Progenitor cell of endocrine pancreas (in vitro differentiated cells): Measurements from ENCODE around the gene FAM181A. TPM values are rescaled to one million over a fixed set of nuclear protein-coding genes. Genes with fewer than 3 reads are reported as not detected.

ENCODE experiments used
- DNase-seq: peaks from one replicate; pipeline ENCODE4 v3.0.0; 2021; ENCODE audit warnings: low spot score; ENCODE audit not compliant: unreplicated experiment
- H3K27ac Mint-ChIP-seq: 2 replicates; pipeline ENCODE4 v1.8.0; 2021; ENCODE audit warnings: mild to moderate bottlenecking, moderate library complexity, mixed read lengths
- H3K27me3 Mint-ChIP-seq: 2 replicates; pipeline ENCODE4 v1.8.0; 2021; ENCODE audit warnings: mixed read lengths
- H3K36me3 Mint-ChIP-seq: 2 replicates; pipeline ENCODE4 v1.8.0; 2022; ENCODE audit warnings: mixed read lengths; ENCODE audit not compliant: insufficient read depth
- H3K4me1 Mint-ChIP-seq: 2 replicates; pipeline ENCODE4 v1.8.0; 2021; ENCODE audit warnings: low read depth, mixed read lengths
- H3K4me3 Mint-ChIP-seq: 2 replicates; pipeline ENCODE4 v1.8.0; 2021; ENCODE audit warnings: low read depth, mild to moderate bottlenecking, moderate library complexity, mixed read lengths
- H3K9me3 Mint-ChIP-seq: 2 replicates; pipeline ENCODE4 v1.8.0; 2021; ENCODE audit warnings: low read depth, mixed read lengths
- CTCF ChIP-seq: fragments of 200-600 bp; sonication (generic); IDR thresholded peaks from one replicate; pipeline ENCODE4 v1.5.0; 2021; ENCODE audit warnings: antibody characterized with exemption, mild to moderate bottlenecking; ENCODE audit not compliant: unreplicated experiment
- total RNA-seq: library from RNA; stranded (reverse); gene quantifications from 2 replicates; pipeline ENCODE4 v1.2.1, GENCODE V29; 2021

Gene FAM181A
- total RNA-seq, 1 donor from 2014 or later = not detected

GRCh38 chr14:93943930-93944329, 16.8 kb downstream of the FAM181A start:
- Mint-ChIP-seq H3K9me3 (no peaks in the 10 kb centered on the region), H3K27ac (no peak overlapping the region), H3K36me3 (no peaks in the 10 kb centered on the region), H3K4me3 (no peak overlapping the region), H3K27me3 (peaks cover 19% of the 10 kb centered on the region), H3K4me1 (peaks cover 6% of the 10 kb centered on the region)
- no peak for DNase-seq
- TF ChIP-seq CTCF = no peak

GRCh38 chr14:93944348-93945069, 17.4 kb downstream of the FAM181A start:
- no peaks in the 10 kb centered on the region for H3K9me3 Mint-ChIP-seq
- no peaks in the 10 kb centered on the region for H3K36me3 Mint-ChIP-seq
- no peak for DNase-seq
- no peak for TF ChIP-seq CTCF
- H3K4me3 Mint-ChIP-seq = no peak overlapping the region
- peaks cover 16% of the 10 kb centered on the region for H3K27me3 Mint-ChIP-seq
- peaks cover 6% of the 10 kb centered on the region for H3K4me1 Mint-ChIP-seq
- H3K27ac Mint-ChIP-seq = no peak overlapping the region

GRCh38 chr14:93945070-93945399, 17.9 kb downstream of the FAM181A start:
- H3K4me1 Mint-ChIP-seq = peaks cover 6% of the 10 kb centered on the region
- no peaks in the 10 kb centered on the region for H3K36me3 Mint-ChIP-seq
- no peak overlapping the region for H3K27ac Mint-ChIP-seq
- no peaks in the 10 kb centered on the region for H3K9me3 Mint-ChIP-seq
- no peak for TF ChIP-seq CTCF
- DNase-seq = no peak
- H3K4me3 Mint-ChIP-seq = no peak overlapping the region
- H3K27me3 Mint-ChIP-seq = peaks cover 16% of the 10 kb centered on the region

GRCh38 chr14:93946104-93946503, 19.0 kb downstream of the FAM181A start:
- Mint-ChIP-seq H3K4me1 (peaks cover 6% of the 10 kb centered on the region), H3K36me3 (no peaks in the 10 kb centered on the region), H3K27ac (no peak overlapping the region), H3K4me3 (no peak overlapping the region), H3K27me3 (peaks cover 9% of the 10 kb centered on the region), H3K9me3 (no peaks in the 10 kb centered on the region)
- DNase-seq = no peak
- no peak for TF ChIP-seq CTCF

GRCh38 chr14:93946541-93947090, 19.5 kb downstream of the FAM181A start:
- H3K36me3 Mint-ChIP-seq = no peaks in the 10 kb centered on the region
- no peak for TF ChIP-seq CTCF

More at GRCh38 chr14:93946541-93947090, 19.5 kb downstream of the FAM181A start:
- DNase-seq = no peak
- no peak overlapping the region for H3K27ac Mint-ChIP-seq
- H3K27me3 Mint-ChIP-seq = peaks cover 7% of the 10 kb centered on the region
- no peaks in the 10 kb centered on the region for H3K9me3 Mint-ChIP-seq
- H3K4me3 Mint-ChIP-seq = no peak overlapping the region
- H3K4me1 Mint-ChIP-seq = peaks cover 3% of the 10 kb centered on the region
